ENCODE measurements around the gene GRB2.
A peak's percentile ranks its signal among the peaks of the same experiment; 100 is the strongest.
"Not testable (repeated sequence)": the region's sequence is repeated elsewhere in the genome, so short reads cannot be mapped to it uniquely, and the experiment has no call there.

Gene GRB2

GRCh38 chr17:75315541-75316243 lies 89.8 kb downstream of the GRB2 start:
- DNase-seq: no peak

- no peak for DNase-seq
Observed at GRCh38 chr17:75313941-75314551, 91.4 kb downstream of the GRB2 start.

GRCh38 chr17:75308732-75309629 lies 96.5 kb downstream of the GRB2 start:
- DNase-seq: no peak

DNA sequence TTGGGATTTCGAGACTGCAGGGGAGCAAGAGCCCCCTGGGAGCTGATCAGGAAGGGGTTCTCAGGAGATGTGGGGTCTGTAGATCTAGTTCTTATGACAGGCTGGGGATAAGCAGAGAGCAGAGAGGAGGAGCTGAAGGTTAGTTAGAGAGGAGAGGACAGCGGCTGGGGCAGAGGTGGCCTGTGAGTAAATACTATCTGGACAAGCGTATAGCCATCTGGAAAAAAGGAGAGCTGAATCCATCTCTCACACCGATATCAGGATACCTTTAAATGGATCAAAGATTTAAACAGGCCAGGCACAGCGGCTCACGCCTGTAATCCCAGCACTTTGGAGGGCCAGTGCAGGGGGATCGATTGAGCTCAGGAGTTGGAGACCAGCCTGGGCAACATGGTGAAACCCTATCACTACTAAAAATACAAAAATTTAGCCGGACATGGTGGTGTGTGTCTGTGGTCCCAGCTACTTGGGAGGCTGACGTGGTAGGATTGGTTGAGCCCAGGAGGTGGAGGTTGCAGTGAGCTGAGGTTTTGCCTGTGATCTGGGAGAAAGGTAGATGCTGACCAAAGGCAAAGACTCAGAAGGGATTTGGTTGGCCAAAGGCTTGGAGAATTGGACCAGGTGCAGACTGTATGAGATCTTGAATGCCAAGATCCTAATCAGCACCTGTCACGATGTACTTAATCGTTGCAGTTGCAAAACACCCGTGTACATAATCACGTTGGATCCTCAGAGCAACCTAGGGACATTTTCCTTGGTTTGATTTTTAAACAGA lies 97.3 kb downstream of the GRB2 start:
- no peak for DNase-seq

DNA sequence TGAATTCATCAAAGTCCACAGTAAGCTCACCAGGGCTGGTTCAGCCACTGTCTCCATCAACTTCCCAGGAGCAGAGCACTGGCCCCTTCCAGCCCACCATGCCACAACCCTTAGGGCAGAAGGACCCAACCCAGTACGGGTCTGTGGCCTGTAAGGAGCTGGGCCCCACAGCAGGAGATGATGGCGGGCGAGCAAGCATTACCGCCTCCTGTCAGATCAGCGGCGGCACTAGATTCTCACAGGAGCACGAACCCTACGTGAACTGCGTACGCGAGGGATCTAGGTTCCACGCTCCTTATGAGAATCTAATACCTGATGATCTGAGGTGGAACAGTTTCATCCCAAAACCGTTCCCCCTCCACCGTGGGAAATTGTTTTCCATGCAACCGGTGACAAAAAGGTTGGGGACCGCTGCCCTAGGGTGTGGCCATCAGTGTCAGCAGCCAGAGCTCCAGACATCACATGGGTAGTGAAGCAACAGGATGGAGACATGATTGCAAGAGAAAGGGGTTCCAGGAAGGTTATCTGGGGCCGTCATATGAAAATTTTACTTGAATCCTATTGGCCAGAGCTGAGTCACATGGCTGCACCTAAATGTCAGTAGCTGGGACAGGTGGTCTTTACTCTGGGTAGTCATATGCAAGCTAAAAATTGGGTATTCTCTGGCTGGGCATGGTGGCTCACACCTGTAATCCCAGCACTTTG lies 103.8 kb downstream of the GRB2 start:
- no peak for DNase-seq

- DNase-seq: no peak
Observed at GRCh38 chr17:75301049-75301448, 104.4 kb downstream of the GRB2 start.

DNA sequence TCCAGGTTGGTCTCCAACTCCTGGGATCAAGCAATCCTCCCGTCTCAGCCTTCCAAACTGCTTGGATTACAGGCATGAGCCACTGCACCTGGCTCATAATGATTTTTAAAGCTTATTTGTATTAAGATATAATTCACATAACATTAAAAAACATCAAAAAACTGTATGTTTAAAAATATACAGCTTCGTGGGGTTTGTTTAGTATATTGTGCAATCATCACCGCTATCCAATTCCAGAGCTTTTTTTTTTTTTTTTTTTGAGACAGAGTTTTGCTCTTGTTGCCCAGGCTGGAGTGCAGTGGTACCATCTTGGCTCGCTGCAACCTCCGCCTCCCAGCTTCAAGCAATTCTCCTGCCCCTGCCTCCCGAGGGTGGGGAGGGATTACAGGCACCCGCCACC lies 105.2 kb downstream of the GRB2 start:
- no peak for DNase-seq

DNA sequence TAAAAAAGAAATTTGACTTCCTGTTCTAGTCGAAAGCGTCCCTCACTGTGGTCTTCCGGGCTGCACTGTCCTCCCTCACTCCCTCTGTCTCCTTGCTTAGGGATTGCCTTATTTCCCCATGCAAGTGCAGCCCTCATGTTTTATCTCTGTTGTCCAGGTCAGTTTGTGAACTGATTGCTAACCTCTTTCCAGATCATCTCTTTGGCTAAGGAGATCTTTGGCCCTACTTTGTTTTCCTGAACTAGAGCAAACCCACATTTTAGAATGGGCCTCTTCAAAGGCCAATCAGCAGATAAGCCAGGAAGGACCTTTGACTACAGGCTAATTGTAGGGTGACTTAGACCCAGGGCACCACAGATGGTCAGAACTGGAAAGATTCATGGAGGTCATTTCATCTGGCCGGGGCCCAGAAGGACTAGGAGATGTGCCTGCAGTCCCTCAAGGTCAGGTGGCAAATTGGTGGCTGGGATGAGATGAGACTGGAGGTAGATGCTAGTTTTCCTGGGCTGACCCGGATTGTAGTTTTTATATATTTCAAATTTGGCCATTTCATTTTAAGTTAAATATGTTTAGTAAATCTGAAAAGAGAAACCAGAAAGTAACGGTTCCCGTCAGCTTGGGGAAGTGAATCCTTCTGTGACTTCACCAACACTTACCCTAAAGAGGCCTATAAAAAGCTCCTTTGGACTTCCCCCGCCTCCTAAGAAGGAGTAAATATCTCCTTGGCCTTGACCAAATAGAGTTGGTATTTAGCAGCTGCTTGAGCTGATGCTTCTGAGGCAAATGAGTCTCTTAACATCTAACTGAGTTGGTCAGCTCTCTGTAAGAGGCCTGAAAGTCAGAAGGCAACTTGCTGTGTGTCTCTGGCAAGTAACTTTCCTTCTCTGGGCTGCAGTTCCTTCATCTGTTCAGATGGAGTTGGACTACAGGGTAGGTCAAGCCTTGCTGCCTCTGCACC lies 110.0 kb downstream of the GRB2 start:
- no peak for DNase-seq

DNA sequence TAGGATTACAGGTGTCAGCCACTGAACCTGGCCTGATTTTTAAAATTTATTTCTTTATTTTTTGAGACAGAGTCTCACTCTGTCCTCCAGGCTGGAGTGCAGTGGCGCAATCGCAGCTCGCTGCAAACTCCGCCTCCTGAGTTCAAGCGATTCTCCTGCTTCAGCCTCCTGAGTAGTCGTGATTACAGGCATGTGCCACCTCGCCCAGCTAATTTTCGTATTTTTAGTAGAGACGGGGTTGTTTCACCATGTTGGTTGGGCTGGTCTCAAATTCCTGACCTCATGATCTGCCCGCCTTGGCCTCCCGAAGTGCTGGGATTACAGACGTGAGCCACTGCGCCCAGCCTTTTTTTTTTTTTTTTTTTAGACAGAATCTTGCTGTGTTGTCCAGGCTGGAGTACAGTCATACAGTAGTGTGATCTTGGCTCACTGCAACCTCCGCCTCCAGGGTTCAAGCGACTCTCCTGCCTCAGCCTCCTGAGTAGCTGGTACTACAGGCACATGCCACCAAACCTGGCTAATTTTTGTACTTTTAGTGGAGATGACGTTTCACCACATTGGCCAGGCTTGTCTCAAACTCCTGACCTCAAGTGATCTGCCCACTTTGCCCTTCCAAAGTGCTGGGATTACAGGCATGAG lies 112.5 kb downstream of the GRB2 start:
- DNase-seq: not testable (repeated sequence)

GRCh38 chr17:75289832-75290337 lies 115.6 kb downstream of the GRB2 start:
- DNase-seq: no peak

DNA sequence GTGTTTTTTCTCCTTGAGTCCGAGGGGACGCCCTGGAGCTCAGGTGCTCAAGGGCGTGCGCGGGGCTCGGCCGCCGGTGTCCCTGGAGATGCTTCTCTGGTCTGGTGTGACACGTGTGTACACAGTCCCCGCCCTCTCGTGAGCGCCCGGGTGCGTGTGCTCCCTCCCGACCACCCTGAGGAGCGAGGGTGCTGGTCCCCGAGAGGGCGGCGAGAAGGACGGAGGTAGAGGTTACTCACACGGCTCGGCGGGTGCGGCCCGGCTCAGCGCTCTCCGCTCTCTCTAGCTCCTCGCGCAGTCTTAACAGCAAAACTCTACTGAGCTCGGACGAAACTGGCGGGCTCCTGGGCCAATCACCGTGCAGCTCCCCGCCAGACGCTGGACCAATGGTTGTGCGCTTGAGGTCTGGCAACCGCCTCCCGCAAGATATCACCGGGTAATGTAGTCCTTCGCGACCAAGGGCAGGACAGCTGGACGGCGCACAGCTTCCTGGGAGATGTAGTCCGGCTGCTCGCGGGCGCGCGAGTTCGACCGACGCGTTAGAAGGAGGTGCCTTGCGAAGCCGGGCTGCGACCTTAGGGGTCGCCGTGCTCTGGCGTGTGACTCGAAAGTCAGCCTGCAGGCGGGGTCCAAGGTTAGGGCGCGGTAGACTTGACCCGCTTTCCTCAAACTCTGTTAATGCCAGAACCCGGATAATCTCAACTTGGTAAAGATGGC lies 116.2 kb downstream of the GRB2 start, which contains the start of gene SLC25A19:
Gene SLC25A19, minus strand, starts transcription at position 319 of the 717 bp plus-strand sequence. CDS start 2,669 bp downstream, outside the sequence.
- peak; percentile 94 for DNase-seq

DNA sequence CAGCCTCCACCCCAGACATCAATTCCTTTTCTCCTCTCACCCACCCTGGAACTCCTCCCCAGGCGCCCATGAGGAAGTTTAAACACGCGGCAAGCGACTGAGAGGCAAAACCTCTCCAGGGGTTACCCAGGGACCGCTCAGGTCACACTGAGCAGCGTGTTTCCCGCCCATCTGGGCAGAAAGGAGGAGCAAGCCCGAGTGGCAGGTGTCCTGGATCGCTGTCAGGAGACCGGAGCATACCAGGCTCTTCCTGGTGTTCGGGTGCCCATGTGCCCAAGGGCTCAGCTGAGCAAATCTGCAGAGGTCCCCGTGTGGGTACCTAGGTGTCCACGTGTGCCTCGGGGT lies 116.7 kb downstream of the GRB2 start:
- no peak for DNase-seq

GRCh38 chr17:75288359-75288758 lies 117.1 kb downstream of the GRB2 start:
- no peak for DNase-seq

GRCh38 chr17:75287221-75287620 lies 118.3 kb downstream of the GRB2 start:
- DNase-seq: no peak

- DNase-seq: no peak
Observed at GRCh38 chr17:75285123-75285522, 120.4 kb downstream of the GRB2 start.

DNA sequence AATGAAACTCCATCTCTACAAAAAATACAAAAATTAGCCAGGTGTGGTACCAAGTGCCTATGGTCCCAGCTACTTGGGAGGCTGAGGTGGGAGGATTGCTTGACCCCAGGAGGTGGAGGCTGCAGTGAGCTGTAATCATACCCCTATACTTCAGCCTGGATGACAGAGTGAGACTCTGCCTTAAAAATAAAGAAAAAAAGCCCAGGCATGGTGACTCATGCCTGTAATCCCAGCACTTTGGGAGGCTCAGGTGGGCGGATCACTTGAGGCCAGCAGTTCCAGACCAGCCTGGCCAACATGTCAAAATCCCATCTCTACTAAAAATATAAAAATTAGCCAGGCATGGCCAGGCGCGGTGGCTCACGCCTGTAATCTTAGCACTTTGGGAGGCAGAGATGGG lies 125.3 kb downstream of the GRB2 start:
- not testable (repeated sequence) for DNase-seq

DNA sequence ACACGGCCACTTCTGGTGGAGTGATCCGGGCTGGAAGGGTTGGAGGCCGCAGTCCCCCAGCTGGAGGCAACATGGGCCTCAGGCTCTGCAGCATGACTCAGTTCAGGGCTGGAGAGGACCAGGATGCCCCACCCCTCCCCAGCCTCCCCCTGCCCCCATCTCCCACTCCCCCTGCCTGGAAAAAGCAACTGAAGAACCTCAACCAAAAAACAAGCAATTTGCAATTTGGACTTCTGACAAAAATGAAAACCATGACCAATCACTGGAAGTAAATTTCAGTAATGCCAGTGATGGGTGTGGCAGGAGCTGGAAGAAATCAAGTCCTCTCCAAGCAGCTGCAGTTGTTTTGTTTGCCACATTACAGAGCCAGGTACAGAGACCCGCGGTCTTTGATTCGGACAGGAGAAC lies 127.8 kb downstream of the GRB2 start:
- DNase-seq: no peak

DNA sequence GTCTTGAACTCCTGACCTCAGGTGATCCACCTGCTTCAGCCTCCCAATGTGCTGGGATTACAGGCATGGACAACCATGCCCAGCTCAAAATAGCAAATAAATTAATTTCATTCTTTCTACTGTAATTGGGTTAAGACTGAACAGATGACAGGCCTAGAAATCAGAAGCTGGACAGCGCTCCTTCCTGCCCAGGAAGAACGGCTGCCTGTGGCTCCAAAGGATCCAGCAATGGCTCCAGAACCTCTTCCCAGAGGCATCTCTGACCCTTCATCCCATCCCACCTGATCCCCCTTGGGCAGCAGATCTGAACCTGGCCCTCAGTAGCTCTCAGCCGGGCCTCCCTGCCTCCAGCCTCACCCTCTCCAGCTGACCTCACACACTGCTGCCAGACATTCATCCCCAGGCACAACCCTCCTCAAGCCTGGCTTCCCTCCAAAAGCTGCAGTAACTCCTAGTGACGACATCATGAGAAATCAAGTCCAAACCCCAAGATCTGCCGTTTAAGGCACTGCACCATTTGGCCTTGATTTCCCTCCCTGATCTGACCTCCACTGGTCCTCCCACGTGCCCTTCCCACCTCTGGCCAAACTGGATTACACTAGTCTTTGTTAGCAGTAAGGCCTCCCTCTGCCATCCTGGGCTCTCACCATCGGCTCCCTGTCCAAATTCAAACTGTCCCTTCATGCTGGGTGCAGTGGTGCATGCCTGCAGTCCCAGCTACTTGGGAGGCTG lies 131.3 kb downstream of the GRB2 start:
- no peak for DNase-seq

GRCh38 chr17:75272848-75273184 lies 132.7 kb downstream of the GRB2 start:
- no peak for DNase-seq
